GM13977 (cell line): Measurements from ENCODE around the gene FAM89B.

ENCODE experiments used
- DNase-seq: peaks from one replicate; pipeline ENCODE4 v3.0.0; 2012; ENCODE audit warnings: low spot score
- CTCF ChIP-seq: IDR thresholded peaks from 2 replicates; pipeline ENCODE4 v1.5.1; 2012; ENCODE audit warnings: mild to moderate bottlenecking, control low read depth; ENCODE audit not compliant: insufficient read depth; ENCODE audit errors: extremely low read depth, missing control alignments
- in situ Hi-C: fragments of 300-500 bp; cut with MboI; formaldehyde crosslinking; loops from one replicate; pipeline ENCODE4 v1.12.0; 2022; ENCODE audit warnings: low sequenced_read_pairs, low pct_unique_long_range_greater_than_20kb, mixed read lengths, inconsistent platforms; ENCODE audit not compliant: unreplicated experiment

FAM89B gene

DNA sequence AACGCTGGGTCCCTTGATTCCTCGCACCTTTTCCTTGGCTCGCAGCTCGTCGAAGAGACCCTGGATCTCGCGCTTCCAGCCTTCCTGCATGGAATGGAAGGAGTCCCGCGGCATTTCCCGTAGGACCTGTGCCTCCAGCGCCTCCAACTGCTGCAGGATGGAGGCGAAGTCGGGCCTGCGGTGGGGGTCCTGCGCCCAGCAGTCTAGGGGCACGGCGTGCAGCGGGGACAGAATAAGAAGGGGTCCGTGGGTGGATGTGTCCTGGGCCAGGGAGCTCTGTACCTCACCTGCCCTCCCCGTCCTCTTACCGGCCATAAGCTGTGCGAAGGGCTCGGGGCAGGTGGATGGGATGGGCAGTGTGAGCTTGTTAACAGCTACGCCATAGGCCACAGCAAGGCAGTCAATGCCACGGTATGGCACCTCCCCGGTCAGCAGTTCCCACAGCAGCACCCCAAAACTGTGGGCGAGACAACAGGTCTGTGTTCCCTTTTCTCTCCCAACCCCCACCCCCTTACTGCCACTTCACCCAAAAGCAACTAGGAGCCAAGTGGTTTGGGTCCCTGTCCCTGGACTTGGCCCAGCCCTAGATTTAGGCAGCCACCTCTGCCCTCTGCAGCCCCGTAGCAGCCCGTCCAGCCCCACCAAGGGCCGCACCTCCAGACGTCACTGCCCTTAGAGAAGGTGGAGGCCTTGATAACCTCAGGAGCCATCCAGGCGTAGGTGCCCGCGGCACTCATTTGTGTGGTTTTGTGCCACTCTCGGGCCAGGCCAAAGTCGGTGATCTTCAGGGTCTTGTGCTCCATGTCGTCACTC lies 35.5 kb downstream of the FAM89B start:
- no peak for TF ChIP-seq CTCF
- no peak for DNase-seq
- in situ Hi-C loops = no loop called here

DNA sequence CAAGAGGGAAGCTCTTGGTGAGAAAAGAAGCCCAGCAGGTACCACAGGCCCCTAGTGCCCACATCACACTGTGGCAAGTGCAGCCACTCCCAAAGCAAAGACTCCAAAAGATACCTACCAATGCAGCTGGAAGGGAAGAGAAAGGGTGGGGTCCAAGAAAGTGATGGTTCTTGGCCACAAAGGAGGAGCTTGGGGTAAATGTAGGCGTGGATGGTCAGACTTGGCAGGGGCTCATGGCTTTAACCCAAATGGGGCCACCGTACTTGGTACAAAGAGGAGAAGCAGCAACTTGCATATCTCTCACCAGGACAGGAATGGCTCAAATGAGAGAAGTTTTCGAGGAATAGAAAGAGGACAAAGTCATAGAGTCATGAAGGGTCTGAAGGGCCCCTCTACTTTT lies 36.9 kb downstream of the FAM89B start:
- TF ChIP-seq CTCF = no peak
- in situ Hi-C loops = no loop called here
- no peak for DNase-seq

- DNase-seq = no peak
- in situ Hi-C loops = no loop called here
- TF ChIP-seq CTCF = no peak
These were observed 37.3 kb downstream of the FAM89B start for GRCh38 chr11:65609665-65610064.

DNA sequence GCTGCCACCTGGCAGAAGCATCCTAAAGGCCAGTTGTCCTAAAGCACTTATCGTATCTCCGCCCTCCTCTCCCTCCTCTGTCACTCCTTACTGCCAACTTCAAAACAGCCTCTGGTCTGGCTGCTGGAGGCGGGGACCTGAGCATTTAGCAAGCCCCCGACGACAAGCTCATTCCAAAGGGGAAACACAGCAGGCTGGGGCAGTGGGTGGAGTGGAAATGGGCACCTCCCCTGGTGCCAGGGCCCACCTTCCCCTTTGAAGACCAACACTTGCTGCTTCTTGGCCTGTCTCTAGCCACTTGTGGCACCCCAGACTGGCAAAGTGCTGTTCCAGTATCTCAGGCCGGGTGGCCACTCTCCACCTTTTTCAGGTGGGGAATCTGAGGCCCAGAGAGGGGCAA lies 38.1 kb downstream of the FAM89B start:
- TF ChIP-seq CTCF = no peak
- in situ Hi-C loops = no loop called here
- no peak for DNase-seq

DNA sequence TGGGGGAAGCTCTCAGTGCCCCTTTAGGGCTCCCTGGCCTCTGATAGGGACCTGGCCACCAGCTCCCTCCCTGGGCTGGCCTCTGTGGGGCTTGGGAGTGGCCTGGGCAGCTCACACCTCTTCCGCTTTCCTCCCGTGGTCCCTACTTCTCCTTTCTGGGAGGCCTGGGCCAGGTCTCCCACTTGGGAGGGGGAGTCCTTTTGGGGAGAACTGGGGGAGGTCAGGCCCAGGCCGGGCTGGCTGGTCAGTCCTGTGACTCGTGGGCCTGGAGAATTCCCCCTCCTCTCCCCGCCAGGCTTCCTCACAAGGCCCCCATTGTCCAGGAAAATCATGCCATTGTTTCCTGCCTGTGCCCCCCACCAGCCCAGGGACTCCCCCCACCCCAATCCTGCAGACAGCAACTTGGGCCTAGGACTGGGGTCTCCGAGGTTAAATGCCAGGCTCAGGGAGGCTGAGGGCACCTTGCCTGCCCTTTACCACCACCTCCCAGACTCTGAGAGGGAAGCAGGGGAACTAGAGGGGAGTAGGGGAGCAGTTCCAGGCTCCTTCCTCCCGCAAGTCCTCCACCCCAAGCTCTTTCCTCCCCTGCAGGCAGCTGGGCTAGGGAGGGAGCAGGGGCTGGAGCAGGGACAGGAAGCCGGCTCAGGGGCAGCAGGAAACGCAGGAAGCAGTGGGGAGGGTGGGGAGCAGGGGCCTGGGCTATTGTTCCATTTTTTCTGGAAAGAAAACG lies 38.9 kb downstream of the FAM89B start:
- no peak for TF ChIP-seq CTCF
- no peak for DNase-seq
- in situ Hi-C loops = no loop called here

DNA sequence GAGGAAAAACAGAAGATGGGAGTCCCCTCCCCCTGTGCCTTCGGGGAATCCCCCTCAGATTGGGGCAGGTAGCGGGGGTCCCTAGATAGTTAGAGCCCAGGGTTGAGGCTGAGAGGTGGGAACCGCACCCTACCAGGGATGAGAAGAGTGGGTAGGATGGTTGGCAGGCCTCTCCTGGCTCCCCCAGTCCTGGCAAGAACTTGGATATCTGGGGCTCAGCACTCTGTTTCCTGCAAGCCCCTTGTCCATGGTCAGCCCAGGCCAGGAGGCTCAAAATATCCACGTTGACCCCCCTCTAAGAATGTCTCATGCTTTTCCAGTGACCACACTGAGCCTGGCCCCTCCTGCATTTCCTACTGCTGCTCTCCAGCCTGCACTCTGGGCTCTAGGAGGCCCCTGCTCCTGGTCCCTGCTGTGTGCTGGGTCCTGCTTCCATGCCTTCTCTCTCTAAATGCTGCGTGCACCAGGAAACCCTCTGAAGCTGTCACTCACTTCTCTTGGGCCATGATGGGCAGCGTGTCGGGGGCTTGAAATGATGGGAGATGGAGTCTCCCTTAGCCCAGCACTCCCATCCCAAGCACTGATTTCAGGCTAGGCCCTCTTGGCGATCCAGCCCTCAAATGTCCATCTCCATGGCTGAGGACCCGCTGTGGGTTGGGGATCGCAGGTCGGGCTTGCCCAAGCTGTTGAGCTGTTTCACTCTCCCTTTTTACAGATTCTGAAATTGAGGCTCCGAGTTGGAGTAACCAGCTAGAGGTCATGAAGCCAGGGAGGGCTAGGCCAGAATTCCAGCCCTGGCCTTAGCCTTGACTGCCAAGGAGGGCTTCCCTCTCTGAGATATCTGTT lies 39.6 kb downstream of the FAM89B start:
- in situ Hi-C loops = no loop called here
- no peak for DNase-seq
- TF ChIP-seq CTCF = no peak
